Hematopoietic multipotent progenitor cell treated with erythropoietin and hydrocortisone succinate and interleukin-3 and kit ligand, for 4 days (in vitro differentiated cells): ENCODE results near the gene AGMO.

Source experiments
- DNase-seq: peaks from one replicate; pipeline ENCODE4 v3.0.0-alpha.2; 2015

AGMO gene

DNA sequence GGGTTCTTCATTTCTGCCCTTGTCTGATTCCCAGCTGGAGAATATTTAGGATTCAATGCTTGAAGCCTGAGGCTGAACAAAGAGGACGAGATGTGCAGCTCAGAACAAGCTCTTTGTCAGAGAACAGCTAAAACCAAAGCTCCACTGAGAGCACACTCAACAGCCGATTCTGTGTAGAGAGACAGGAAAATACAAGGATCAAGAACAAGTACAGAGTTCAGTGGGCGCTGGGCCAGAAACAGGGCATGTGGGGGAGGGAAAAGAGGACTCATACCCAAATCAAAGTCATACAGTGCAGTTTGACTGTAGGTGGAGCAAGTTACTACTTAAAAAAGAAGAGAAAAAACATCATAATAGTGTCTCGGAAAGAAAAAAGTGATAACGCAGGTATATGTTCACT lies at the start of gene AGMO:
AGMO (minus strand) TSS at position 181 of the 400 bp plus-strand sequence.
- no peak for DNase-seq

DNA sequence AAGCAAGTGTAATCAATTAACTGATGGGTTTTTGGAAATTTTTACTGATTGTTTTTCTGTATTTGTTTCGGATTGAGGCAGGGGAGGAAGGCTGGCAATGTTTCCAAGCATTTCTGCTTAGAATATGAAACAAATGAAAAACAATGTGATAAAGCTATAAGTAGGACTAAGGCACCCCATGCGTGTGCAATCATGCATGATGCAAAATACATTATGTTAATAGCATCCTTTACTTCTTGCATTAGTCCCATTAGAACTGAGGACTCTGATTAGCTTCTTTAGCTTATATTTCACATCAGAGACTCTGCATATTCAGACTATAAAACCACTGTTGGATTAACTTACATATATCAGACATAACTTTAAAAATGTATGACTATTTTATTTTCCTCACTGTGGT lies 48.7 kb upstream of the AGMO start:
- no peak for DNase-seq

DNA sequence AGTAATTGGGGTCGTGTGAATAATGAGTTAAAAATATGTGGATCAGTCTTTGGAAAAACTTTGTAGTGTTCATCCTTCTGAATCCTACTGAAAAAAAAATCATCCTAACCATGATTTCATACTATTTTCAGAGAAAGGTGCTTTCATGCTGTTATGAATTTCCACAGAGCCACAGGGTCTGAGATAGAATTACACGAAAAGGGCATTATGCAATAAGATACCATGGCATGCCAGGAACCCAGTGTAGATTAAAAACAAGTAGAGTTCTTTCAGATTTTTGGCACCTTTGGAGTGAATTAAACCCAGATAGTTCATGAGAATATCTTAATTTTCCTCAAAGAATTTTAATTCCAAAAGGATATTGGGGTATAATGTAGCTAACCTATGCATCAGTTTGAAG lies 47.5 kb upstream of the AGMO start:
- DNase-seq, result no peak

DNA sequence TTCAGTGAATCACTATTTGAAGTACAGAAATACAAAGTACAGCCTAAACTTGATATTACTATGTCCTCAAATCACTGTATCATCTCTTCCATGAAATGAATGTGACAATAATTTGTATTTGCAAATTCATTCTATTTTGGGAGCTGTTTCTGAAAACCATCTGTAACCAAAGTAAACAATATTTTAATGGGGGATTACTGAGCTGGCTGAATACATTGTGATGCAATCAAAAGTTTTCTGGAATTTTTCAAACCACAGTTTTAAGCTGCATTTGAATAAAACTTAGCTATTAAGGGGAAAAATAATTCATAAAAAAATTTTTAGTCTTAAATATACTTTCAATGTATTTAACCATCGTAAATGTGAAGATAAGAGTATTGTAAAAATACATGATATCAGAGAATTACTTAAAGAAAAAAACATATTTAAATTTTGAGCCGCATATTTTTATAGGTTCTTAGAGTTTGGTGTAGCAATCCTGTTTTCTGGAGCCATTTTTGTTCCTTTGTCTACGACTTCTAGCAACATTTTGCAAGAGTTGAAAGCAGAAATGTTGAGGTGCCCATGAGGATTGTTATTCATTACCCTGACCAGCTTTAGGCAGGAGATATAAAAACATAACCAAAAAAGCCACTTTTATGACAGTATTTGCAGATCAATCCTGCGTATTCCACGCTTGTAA lies 45.9 kb upstream of the AGMO start:
- DNase-seq, result no peak

DNA sequence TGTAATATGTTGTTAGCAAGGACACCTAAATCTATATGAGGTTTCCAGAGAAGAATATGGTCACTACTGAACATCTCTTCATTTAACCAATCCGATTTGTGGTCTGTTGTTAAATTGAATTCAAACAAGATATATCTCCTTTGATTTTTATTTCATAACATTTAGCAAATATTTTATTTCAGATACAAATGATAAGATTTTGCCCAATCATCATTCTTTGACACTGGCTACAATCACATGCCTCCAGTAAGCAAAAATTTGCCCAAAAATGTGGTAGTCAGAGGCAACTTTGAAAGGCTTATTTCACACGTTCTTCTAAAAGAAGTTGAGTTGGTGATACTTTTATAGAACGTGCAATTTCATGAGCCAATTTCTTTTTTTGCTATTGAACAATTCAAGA lies 44.7 kb upstream of the AGMO start:
- no peak for DNase-seq

DNA sequence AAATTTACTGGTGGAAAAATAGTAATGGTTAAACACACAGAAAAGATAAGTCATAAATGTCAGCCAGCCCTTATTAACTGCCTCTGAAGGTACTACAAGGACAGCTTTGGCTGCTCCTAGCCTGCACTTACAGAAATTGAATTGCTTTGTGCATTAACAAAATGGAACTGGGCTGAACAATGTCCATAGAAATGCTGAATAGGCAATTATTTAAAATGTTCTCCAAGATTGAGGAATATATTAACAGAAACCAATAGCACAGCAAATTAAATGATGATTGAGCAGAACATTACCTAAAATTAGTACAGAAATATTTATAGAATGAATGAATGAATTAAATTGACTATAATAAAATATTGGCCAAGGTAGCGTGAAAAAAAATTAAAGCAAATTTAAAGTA lies 42.4 kb upstream of the AGMO start:
- DNase-seq, result no peak

DNA sequence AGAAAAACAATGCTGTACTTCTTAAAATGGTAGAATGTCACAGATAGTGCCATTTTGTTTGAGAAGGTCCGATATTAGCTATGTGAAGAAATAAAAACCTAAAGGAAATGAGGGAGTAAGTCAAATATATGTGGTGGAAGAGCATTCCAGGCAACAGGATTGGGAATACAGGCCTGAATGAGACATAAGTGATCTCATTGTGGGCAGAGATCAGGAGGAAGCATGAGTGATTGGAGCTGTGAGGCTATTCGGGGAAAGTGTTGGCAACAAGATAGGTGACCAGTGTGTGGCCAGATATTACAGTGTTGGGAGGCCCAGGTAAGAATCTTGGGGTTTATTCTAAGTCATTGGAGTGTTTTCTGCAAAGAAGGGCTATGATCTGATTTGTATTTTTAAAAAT lies 41.3 kb upstream of the AGMO start:
- DNase-seq, result no peak

DNA sequence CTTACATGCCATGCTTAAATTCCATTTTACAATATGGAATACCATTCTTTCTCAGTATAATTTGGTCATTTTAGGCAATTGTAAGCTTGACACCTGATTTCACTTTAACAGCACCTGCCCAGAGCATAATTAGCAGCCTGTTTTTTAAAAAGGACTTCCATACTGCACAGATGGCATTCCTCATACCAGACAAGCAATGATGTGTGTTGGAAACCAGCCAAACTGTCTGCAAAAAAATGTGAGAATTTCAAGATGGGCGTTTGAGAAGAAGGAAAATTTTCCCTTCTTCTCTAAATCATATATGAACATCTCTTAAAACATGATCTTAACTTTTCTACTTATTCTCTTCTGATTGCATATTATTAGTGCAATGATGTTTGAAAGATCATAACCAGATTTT lies 40.4 kb upstream of the AGMO start:
- DNase-seq, result no peak

DNA sequence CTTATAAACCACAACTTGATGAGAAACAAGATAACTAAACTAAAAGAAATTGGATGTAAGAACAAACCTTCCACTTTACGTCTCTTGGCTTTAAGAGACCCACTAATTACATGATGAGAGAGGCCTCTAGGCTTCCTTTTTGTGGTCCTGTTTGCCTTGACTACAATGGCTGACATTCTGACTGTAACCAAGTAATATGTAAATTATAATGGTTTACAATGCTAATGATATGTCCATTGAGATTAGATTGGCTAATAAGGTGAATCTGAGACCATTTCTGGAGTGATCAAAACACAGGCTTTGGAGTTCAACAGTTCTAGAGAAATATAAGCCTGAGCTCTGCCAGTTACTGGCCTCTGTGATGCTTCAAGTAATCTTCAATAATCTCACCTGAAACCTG lies 39.4 kb upstream of the AGMO start:
- DNase-seq, result no peak

DNA sequence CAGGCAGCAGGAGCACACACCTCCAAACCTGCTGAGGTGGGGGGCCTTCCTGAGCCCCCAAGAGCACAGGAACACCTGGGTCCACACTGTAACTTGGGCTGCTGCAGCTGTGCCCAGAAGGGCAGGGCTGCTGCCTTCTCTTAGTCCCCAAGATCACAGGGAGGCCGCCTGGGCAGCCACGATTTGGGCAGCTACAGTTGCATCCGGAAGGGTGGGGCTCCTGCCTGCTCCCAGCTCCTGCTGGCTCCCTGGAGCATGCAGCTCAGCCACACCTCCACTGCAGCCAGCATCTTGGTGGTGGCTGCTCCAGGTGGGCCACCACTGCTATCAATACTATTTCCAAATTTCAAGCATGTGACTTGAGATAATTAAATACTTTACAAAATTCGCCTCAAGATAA lies 38.5 kb upstream of the AGMO start:
- DNase-seq, result no peak

DNA sequence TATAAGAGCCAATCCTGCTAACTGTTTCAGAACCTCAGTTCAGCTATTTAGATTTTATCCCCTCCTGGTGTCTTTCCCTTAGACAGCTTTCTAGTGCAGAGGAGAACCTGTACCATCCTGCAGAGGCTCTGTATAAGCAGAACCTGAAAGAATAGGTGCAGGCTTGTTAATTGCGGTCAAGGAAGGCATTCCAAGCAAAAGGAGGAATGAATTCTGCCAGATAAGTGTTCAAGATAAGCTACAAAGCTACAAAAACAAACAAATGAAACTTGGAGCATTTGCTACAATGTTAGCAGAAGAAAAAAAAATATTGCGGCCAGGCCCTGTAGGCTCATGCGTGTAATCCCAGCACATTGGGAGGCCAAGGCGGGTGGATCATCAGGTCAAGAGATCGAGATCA lies 32.6 kb upstream of the AGMO start:
- DNase-seq, result no peak

DNA sequence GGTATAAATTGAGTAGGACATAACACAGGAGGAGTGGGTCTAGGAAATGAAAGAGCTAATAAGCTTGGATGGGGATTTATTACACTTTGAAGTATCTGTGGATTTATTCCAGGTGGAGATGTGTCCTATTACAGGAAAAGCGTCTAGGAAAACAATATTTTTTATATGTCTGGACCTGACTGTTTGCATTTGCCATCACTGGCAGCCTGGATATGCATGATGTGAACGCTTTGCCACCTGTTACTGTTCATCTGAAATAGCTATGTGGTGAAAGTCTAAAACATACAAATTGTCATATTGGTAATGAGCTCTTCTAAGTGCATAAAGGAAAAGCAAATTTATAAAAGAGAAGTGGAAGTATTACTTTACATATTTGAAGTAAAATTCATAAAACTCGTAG lies 31.6 kb upstream of the AGMO start:
- DNase-seq, result no peak

DNA sequence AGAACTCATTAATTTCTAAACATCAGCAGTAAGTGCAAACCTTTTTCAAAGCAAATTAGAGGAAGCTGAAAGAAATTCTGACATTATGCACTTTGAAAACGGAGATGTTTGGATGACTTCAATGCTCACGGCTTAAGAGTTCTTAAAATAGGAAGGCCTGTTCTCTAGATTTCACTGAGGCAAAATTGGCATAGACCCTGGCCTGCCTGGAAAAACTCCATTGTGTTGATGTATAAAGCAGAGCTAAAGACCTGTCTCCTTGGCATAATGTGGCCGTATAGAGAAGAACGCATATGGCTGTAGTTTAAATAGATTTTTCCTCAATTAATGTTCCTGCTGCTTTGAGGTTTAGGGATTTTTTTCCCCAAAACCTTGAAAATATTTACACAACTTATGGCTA lies 24.5 kb upstream of the AGMO start:
- DNase-seq, result no peak

DNA sequence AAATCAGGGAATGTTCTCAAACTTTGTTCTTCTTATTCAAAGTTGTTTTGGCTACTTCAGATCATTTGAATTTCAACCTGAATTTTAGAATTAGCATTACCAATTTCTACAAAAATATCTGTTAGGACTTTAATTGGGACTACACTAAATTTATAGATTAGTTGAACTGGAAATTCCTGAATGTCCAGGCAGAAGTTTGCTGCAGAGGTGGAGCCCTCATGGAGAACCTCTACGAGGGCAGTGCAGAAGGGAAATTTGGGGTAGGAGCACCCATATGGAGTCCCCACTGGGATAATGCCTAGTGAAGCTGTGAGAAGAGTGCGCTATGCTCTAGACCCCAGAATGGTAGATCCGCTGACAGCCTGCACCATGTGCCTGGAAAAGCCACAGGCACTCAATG lies 22.8 kb upstream of the AGMO start:
- no peak for DNase-seq

DNA sequence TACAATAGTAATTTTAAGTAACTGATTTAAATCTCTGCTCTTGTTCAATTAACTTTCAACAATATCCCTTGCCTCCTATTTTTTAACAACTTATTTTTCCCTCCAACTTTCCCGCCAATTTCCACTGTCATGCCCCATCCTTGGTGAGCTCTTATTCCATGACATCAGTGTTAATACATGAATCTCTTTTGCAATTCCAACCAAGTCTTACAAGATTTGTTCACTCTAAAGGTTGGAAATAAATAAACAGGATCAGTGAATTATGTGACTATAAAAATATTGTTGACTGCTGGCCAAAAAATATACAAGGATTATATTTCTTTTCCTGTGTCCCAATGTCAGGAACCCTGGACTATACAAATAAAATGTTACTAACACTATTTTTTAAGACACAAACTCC lies 21.0 kb upstream of the AGMO start:
- DNase-seq, result no peak

DNA sequence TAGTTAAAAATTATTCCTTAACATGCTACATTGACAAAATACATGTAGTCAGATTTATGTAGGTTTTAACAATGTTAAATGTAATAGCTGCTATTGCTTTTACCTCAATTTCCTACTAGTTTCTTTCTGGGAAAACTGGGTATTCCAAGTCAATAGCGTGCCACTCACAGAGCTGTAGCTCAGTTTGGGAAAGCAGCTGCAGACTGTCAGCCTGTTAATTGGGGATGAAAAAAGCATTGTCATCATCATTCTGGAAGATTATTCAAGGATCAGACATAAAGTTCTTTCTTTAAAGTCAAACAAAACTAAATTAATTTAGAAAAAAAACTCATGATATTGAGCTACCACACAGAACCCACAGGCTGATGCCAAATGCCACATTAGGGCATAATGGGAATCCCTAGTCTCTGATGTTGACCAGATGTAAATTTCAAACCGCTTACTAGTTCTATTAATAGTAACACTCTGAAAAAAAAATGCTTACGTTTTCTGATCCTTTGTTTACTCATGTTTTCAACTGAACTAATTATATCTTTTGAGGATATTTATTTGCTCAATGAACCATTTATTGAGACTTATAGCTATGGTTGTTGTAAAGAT lies 19.6 kb upstream of the AGMO start:
- DNase-seq, result no peak

DNA sequence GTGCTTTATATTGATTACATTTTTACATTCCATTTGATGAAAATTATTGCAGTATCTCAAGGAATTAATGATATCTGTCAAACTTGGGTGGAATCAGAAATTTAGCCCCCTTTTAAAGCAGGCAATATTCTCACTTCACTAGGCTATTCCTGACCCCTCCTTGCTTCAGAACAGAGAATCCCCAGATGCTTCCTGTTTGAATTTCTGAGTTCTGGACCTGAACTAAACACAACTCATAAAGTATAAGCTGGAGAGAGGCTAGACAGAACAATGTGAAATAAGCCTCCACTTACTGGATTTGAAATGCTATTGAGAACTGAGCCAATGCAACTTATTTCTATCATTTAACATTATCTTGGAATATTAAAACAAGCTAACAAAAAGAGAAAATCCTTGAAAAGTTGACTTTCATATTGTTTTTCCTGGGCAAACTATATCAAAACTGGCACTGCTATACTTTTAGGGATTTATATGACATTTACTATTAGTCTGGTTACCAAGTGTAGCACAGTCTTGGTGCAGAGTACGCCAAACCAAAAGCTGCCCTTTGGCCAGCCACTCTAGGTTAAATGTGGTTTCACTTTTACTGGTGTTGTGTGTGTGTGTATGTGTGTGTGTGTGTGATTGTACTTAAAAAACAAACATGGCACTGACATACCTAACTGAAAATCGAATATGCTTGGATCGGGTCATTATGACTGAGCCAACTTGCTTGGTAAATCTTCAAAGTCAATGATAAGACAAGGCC lies 19.0 kb upstream of the AGMO start:
- no peak for DNase-seq

DNA sequence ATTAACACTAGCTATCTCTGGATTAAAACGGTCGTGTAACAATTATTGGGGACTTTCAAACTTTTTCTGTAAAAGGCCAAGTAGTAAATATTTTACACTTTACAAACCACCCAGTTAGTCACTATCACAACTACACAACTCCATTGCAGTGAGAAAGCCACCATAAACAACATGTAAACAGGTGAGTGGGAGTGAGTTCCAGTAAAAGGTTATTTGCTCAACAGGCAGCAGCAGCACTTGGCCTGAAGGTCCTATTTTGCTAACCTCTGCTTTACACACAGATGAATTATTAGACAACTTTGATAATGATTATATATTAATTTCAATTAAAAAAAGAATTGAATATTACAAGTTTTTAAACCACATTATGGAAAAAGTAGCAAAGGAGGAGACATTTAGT lies 15.8 kb upstream of the AGMO start:
- no peak for DNase-seq

DNA sequence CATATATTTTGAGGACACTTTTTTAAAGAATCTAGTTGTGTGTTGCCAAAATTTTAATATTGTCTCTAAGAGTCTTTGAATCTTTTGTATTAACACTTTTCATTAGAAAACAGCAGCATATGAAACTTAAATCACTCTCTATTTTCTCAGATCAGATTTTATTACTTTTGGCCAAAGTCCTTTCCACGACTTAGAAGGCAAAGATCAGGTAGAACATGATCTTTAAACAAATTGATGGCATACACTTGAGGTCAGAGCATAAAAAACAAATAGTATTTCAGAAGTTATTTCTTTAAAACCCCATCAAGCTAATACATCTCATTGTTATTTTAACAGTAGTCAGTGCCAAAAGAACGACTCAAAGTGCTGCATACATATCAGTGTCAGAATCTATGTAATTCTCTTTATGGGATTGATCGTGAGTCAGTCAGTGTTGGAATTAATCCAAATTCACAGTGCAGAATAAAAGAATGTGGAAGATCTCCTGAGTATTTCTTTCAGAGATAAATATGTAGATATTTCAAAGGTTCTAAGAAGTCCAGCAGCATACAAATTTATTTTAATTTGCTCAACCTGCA lies 9.6 kb upstream of the AGMO start:
- DNase-seq, result no peak

DNA sequence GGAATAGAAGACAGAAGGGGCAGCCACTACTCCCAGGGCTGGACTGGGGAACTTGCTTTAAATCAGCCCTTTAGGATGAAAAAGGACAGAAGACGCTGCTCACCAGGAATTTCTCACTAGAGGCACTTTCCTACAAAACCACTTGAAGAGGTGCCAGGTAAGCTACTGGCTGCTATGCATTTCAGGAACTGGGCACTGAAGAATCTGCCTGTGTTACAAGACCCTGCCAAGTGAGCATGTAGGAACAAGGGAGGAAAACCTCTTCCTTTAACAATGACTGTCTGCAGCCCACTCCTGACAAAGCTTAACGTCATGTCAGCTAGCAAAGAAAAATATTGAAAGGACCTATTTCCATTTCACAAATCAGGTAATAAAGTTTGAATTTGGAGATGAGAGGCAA lies 5.8 kb upstream of the AGMO start:
- no peak for DNase-seq

DNA sequence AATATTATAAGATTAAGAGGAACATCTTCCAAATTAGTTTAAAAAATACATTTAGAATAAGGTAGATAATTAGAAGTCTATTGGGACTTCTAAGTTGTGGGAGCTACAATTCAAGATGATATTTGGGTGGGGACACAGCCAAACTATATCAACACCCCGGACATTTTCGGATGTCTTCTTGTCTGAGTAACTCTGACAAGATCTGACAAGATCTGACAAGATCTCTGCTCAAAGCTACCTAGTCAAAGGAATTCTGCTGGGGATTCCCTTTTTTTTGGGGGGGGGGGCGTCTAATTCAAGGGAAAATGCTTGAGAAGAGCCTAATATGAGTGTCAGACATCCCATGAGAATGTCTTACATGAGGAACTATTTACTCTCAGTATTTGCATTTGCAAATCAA lies 5.2 kb upstream of the AGMO start:
- no peak for DNase-seq

DNA sequence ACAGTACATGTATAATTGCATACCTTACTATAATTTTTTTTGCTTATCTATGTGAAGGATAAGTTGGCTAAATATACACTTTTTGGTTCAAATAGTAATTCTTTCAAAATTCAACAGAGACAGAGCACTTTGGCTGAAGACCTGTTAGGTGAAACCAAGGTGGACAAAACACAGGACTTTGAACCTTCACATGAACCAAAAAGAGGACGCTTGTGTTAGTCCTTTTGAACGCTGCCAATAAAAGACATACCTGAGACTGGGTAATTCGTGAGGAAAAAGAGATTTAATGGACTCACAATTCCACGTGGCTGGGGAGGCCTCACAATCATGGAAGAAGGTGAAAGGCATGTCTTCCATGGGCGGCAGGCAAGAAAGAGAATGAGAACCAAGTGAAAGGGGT lies 4.7 kb upstream of the AGMO start:
- no peak for DNase-seq

DNA sequence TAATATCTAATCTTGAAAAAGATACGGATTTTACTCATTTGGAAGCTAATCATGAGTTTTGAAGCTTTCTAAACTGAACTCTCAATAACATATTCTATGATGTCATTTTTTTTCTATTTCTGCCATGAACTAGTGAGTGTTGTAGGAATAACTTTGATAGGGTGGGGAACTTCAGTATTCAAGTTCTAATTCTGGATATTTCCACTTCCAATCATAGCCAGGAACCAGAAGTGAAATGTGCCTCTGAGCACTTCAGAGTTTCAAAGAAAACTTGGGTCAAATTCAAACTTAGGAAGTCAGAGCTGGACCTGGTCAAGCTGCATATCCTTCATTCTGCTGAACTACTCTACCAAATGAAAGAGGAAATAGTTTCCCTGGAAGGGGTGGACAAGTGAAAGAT lies 847 bp downstream of the AGMO start:
- DNase-seq, result no peak

DNA sequence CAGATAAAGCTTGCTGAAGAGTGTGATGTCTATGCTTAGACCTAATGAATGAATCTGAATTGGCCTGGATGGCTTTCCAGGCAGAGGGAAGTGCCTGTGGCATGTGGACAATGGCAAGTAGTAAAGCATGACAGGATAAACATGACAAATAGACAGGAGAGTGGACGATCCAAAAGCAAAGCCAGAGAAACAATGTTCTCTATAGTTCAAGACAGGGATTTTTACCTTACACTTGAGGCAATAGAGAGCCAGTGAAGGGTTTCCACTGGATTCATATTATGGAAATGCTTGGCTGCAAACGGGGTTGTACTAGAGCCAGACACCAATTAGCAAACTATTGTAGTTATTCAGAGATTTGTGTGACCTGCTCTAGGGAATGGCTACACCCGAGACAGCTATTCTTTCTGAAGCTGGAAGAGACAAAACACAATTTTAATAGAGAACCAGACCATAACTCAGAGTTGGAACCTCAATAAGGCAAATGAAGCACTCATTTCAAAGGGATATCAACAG lies 2.3 kb downstream of the AGMO start:
- DNase-seq, result no peak
